ENCODE measurements around the gene CLRN3.

DNA sequence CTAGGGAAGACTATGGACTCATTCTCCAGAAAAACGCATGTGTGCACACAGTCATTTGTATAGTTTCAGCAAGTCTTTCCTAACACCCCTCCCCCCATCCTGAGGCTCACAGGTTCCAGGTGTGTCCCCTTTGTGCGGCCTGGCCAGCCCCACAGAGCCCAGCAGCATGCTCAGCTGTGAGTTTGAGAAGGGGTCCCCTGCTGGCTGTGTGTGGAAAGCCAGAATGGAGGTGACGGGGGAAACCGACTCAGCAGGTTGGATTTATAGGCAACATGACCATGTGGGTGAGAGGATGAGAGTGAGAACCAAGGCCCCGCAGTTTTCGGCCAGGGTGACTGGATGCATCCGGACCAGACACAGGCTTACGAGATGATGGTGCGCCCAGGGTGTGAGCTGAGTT, 24.1 kb upstream of the CLRN3 start:
- TF ChIP-seq, protein P1, sequence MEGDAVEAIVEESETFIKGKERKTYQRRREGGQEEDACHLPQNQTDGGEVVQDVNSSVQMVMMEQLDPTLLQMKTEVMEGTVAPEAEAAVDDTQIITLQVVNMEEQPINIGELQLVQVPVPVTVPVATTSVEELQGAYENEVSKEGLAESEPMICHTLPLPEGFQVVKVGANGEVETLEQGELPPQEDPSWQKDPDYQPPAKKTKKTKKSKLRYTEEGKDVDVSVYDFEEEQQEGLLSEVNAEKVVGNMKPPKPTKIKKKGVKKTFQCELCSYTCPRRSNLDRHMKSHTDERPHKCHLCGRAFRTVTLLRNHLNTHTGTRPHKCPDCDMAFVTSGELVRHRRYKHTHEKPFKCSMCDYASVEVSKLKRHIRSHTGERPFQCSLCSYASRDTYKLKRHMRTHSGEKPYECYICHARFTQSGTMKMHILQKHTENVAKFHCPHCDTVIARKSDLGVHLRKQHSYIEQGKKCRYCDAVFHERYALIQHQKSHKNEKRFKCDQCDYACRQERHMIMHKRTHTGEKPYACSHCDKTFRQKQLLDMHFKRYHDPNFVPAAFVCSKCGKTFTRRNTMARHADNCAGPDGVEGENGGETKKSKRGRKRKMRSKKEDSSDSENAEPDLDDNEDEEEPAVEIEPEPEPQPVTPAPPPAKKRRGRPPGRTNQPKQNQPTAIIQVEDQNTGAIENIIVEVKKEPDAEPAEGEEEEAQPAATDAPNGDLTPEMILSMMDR (IDR thresholded peaks at IDR 0.05): no peak
- TF ChIP-seq POLR2A (IDR thresholded peaks at IDR 0.05): no peak
